ENCODE data around the gene ZCCHC24.

ZCCHC24 gene

GRCh38 chr10:79397575-79398303, 47.7 kb downstream of the ZCCHC24 start:
- no peak for DNase-seq (ENCODE audit: low spot score)

- DNase-seq (ENCODE audit: low spot score), result no peak
These were observed 48.4 kb downstream of the ZCCHC24 start for GRCh38 chr10:79397051-79397450.

GRCh38 chr10:79396520-79396919, 48.9 kb downstream of the ZCCHC24 start:
- DNase-seq (ENCODE audit: low spot score), result no peak

- DNase-seq (ENCODE audit: low spot score), result no peak
These were observed 50.8 kb downstream of the ZCCHC24 start for GRCh38 chr10:79394664-79395063.

- DNase-seq (ENCODE audit: low spot score), result no peak
These were observed 51.4 kb downstream of the ZCCHC24 start for GRCh38 chr10:79393924-79394610.

GRCh38 chr10:79393221-79393923, 52.1 kb downstream of the ZCCHC24 start:
- DNase-seq (ENCODE audit: low spot score), result no peak

- DNase-seq (ENCODE audit: low spot score), result no peak
These were observed 52.8 kb downstream of the ZCCHC24 start for GRCh38 chr10:79392506-79393176.

GRCh38 chr10:79392020-79392398, 53.4 kb downstream of the ZCCHC24 start:
- DNase-seq (ENCODE audit: low spot score), result no peak

GRCh38 chr10:79391231-79392019, 54.0 kb downstream of the ZCCHC24 start:
- peak; percentile 28 for DNase-seq (ENCODE audit: low spot score)

GRCh38 chr10:79390551-79391229, 54.7 kb downstream of the ZCCHC24 start:
- DNase-seq (ENCODE audit: low spot score), result peak; percentile 41

GRCh38 chr10:79390057-79390456, 55.4 kb downstream of the ZCCHC24 start:
- DNase-seq (ENCODE audit: low spot score), result no peak

- DNase-seq (ENCODE audit: low spot score), result peak; percentile 29
These were observed 57.2 kb downstream of the ZCCHC24 start for GRCh38 chr10:79387974-79388850.

- no peak for DNase-seq (ENCODE audit: low spot score)
These were observed 57.9 kb downstream of the ZCCHC24 start for GRCh38 chr10:79387466-79387973.

GRCh38 chr10:79386637-79387465, 58.6 kb downstream of the ZCCHC24 start:
- peak; percentile 39 for DNase-seq (ENCODE audit: low spot score)

- DNase-seq (ENCODE audit: low spot score), result peak; percentile 57
These were observed 59.5 kb downstream of the ZCCHC24 start for GRCh38 chr10:79385804-79386531.

- no peak for DNase-seq (ENCODE audit: low spot score)
These were observed 60.0 kb downstream of the ZCCHC24 start for GRCh38 chr10:79385392-79385795.

- DNase-seq (ENCODE audit: low spot score), result no peak
These were observed 60.5 kb downstream of the ZCCHC24 start for GRCh38 chr10:79384773-79385391.
